HG03139 (cell line): ENCODE data around the gene DCHS1.

Source experiments
- ATAC-seq: cut with Tn5 transposase; IDR thresholded peaks from one replicate; pipeline ENCODE4 v1.9.1; 2021; ENCODE audit not compliant: unreplicated experiment

Gene DCHS1

DNA sequence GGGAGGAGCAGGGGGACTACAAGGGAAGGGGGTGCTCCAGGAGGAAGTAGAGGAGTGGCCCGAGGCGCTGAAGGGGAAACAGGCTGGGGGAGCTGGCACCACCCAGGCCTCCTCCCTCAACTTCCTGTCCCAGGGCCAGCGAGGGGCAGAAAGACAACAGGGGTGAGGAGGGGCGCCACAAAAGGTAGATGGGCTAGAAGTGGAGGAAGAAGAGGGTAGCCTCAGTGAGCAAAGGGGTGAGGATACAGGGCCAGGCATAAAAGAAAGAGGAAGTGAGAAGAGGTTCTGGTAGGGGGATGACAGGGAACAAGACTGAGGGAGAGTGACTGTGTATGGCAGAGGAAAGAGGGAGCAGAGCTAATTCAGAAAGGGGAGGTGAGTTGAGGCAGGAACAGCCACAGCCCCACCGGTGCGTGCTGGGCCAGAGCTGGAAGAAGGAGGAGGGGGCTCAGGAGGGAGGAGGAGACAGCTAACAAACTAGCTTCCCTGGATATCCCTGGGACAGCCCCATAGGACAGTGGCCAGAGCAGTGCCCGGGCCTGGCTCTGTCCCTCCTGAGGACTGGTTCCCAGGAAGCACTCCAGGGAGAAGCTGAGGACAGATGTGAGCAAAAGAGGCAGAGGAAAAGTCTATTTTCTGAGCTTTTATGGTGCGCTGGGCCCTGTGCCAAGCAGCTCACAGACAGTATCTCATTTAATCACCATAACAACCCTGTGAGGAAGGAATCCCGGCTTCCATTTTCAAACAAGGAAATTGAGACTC is 8.5 kb downstream of the DCHS1 start:
- peak; percentile 94 for ATAC-seq

DNA sequence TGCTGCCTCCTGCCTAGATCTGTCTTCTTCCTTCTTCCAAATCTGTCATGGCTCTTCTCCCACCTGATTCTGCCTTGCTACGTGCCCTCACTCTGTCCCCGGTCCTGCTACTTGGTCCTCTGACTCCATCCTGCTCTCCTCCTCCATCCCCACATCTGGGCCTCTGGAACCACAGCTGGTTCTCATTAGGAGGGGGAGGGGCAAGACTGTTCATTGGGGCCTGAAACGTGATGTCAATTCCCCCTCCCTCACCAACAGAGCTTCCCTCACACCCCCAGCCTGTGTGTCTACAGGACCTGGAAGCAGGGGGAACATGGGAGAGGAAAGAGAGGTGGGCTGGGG is 9.1 kb downstream of the DCHS1 start:
- ATAC-seq: no peak

DNA sequence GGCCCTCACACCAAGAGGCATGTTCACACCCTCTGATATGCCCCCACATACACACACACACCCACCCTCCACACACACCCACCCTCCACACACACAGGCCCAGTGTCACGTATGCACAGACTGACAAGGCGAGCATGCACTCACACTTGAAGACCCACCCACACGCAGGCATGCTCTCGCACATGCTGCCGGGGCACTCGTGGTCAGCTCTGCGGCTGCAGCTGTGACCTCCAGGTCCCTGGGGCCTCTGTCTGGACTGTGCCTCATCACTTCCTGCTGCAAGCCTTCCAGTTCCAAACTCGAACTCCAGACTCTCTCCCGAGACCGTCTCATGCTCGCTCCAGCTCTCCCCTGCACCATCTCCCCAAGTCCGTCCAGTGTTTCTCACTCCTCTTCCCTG is 9.5 kb downstream of the DCHS1 start:
- no peak for ATAC-seq

DNA sequence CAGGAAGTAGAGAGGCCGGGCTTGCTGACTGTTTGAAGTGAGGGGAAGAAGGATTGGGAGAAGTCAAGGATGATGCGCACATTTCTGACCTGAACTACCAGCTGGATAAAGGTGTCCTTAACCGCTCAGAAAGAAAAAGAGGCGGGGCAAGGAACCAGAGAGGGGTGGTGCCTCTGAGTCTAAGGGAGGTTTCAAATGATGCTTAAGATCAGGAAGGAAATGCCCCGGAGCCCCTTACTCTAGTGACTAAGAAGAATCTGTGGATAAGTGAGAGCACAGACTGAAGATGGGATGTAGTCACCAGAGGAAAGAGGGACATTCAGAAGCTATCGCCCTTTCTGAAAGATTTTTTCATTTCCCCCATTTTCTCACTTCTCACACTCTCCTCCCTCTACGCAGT is 12.7 kb downstream of the DCHS1 start:
- ATAC-seq: no peak

DNA sequence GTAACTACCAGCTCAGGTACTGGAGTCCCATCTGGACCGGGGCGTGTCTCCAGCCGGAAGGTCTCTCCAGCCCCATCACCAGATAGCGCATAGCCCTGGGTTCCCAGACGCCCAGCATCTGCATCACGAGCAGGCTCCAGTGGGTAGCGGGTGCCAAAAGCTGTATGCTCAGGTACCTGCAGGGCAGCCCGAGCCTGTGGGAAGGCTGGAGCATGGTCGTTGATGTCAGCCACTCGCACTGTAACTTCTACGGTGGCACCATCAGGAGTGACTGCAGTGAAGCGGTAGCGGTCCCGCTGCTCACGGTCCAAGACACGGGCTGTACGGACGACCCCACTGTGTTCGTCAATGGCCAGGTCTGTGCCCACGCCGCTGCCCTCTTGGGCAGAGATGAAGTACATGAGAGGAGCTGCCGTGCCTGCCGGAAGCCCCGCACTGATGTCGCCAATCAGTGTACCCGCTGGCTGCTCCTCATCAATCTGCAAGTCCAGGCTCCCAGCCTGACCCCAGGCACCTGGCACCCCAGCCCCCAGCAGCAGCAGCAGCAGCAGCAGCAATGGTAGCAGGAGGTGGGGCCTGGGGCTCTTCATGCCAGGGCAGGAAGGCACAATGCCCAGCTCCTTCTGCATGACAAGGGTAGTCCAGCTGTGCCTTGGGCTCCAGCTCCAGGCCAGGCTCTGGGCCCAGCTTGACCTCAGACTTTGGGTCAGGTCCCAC is 14.5 kb downstream of the DCHS1 start:
- ATAC-seq: no peak

DNA sequence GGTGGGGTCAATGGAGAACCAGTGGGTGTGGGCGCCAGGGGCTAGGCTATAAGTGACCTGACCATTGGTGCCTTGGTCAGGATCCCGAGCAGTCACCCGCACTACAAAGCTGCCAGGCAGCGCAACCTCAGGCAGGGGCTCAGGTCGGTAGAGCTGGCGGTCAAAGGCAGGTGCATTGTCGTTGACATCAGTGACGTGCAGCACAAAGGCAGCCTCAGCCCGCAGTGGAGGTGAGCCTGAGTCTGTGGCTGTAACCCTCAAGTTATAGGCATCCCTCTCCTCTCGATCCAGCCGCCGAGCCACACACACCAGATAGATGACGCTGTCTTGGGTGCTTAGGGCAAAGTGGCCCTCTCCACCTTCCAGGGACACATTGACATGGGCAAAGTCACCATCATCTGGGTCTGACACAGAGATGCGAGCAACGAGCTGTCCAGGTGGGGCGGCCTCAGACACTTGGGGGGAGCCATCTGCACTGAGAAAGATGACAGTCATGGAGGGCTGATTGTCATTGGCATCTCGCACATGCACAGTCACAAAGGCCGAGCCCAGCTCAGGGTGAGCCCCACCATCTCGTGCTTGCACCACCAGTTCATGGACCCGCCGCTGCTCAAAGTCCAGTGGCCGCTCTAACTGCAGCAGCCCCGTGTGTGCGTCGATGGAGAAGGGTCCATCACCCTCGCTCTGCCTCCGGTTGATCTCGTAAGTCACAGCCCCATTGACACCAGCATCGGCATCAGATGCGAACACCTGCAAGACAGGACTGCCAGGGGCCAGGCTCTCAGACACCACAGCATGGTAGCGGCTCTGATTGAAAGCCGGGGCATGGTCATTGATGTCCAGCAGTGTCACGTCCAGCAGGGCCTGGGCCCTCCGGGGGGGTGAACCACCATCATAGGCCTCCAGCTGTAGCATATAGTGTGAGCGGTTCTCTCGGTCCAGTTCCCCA is 15.3 kb downstream of the DCHS1 start:
- ATAC-seq: no peak

DNA sequence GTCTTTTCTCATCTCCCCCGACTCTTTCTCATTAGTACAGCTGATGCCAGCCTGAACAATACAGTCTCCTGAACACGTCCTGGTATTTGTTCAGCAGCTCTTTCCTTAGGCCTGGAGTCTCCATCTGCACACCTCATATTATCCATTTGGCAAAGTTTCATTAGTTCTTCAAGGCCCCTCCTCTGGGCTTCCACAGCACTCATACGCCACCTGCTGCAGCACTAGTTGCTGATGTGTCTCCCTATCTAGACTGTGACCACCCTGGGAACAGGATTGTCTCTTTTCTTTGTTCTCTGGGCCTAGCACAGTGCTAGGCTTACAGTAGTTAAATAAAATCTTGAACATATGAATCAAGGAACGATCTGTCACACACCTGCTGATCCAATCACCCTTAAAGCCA is 17.2 kb downstream of the DCHS1 start:
- no peak for ATAC-seq

DNA sequence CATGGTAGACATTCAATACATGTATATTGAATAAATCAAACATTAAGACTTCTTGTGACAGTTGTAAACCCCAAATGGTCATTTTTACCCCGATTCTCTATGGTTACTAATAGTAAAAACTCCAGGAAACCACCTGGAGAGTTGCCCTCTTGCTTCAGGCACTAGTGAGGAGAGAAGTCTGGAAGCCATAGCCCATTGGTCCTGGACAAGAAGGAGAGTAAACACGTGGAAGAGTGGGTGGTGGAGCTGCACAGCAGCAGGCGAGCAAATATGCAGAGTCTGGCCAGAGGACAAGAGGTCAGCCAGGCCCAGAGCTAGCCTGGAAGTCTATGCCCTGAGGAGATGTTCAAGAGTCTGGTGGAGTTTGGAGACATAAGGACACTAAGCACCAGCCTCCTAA is 17.7 kb downstream of the DCHS1 start:
- no peak for ATAC-seq

DNA sequence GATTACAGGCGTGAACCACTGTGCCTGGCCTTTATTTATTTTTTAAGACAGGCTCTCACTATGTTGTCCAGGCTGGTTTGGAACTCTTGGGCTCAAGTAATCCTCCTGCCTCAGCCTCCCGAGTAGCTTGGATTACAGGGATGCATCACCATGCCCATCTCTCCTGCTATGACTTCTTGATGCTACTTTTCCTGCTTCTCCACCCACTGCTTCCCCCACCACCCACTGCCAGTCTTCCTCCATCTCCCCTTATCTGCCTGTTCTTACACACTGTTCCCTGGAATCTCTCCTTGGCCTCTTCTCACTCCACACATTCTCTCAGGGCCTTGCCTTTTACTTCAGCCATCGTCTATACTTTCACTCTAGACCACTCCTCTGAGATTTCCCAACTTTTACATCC is 19.1 kb downstream of the DCHS1 start:
- no peak for ATAC-seq

DNA sequence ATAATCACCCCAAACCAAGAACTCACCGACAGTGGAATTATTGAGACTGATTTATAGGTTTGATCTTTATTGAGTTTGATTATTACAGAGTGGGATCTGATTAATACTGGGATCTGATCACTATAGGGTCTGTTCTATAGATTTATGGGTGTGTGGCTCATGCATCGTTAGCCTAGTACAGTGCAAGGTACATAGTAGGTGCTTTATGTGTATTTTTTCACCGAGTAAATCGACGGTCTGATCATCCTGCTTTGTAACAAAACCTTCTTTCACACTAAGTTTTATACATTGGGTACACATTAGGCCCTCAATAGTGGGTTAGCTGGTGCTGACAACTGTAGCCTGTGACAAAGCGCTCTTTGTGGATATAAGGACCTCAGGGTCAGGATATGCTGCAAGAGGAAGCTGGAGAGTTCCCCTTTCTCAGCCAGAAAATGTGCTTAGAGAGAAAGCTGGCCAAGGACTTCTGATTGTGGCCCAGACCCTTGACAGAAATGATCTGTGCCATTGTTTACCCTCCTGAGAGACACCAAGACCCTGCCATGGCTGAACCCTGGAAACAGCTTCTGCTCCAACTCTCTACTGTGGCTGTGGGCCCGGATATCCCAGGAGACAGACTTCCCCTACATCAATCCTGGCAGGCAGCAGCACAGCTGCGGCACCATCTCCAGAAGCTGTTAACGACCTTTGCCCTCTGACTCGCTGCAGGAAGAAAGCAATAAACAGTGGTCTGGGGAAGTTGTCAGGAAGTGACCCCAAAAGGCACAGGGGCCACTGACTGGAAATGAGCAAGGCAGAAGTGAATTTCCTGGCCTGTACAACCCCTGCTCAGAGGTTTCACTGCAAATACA is 20.3 kb downstream of the DCHS1 start:
- no peak for ATAC-seq

DNA sequence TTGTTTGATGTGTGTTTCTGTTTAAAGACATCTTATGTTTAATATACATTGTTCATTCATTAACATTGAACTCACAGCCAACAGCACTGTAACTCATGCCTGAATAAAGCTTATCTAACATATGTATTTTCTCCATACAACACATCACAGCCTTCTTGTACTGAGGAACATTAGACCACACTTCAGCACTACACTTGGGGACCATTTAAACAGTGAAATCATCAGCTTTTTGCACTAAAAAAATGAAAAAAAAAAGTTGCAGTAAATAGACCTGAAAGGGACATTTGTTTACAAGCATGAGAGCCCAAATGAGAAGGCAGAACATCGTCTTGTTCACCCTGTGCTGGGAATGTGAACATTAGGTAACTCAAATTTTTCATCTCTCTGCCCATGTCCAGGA is 21.1 kb downstream of the DCHS1 start:
- no peak for ATAC-seq

DNA sequence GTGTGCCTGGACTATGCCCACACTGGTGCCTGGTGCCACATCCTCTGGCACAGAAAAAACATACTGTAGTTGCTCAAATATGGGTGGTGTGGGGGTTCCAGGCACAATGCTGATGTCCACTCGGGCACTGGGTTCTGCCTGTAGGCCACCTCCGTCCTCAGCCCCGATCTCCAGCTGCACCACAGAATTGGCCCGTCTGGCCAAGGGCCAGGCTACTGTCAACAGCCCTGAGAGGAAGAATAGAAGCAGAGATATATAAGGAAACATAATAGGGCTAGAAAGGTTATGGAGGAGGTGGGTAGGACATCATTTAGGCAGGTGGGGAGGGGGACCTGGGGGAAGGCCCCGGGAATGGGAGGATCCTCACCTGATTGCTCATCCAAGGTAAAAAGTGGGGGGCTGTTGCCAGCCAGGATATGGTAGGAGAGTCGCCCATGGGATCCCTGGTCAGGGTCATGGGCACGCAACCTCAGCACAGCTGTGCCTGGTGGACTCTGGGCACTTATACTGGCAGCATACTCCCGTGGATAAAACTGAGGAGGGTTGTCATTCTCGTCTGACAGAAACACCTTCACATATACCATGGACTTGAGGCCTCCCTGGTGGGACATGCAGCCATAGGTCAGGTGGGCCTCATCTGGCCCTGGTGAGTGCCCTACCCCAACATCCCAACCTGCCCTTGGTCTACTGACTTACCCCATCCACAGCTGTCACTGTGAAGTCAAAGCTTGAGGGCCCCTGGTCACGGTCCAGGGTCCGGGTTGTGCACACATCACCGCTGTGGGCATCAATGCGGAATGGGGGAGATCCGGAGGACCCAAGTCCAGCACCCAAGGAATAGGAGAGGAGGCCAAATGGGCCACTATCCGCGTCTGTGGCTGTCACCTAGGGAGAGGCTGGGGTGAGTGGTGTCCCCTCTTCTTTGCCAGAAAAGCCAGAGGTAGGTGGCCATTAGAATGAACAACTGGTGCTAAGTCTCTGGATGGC is 21.9 kb downstream of the DCHS1 start:
- no peak for ATAC-seq

DNA sequence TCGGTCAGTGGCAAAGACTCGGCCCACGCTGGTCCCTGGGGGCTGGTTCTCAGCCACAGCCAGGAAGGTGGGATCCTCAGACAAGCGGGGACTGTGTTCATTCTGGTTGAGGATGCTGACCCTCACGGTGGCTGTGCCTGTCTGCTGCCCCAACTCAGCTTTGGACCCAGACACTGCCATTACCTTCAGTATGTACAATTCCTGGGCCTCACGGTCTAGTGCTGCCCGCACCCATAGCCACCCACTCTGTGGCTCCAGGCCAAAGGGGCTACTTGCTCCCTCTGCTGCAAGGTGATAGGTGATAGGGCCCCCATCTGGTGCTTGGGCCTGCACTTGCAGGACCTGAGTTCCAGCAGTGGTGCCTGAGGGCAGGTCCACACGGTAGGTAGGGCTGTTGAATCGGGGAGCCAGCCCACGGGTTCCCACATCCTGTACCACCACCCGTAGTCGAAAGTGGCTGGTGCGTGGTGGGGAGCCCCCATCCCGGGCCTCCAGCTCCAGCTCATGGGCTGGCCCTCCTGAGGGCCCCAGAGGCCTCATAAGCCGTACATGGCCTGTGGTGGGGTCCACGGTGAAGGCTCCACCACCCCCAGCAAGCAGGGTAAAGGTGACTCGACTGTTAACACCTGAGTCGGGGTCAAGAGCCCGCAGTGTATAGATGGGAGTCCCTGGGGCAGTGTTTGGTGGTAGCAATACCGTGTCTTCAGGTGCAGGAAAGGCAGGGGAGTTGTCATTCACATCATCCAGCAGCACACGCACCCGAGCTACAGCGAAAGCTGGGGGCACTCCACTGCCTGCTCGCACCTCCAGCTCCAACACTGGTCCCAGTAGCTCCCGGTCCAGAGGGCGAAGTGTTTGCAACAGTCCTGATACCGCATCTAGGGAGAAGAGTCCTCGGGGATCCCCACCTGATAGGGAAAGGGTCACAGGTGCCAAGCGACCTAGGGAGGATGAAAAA is 23.2 kb downstream of the DCHS1 start:
- no peak for ATAC-seq

DNA sequence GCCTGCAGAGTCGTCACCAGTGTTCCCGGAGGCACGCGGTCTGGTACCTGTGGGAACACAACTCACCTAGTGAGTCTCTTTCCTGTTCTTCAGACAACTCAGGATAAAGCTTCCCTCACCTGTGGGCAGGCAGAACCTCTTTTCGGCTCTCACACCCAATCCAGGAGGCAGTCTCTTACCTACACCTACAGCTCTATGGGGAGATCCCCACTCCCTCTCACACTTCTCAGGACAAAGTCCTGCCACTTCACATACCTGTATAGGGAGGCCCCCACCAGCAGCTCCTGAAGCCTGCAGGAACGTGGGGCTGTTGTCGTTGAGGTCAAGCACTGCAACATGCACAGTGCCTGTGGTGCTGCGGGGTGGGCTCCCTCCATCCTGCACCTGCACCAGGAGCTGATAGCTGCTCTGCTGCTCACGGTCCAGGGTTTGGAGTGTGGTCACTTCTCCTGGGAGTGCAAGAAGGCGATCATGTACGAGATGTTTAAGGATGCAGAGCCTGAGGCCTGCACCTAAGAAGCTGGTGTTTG is 24.2 kb downstream of the DCHS1 start:
- no peak for ATAC-seq

DNA sequence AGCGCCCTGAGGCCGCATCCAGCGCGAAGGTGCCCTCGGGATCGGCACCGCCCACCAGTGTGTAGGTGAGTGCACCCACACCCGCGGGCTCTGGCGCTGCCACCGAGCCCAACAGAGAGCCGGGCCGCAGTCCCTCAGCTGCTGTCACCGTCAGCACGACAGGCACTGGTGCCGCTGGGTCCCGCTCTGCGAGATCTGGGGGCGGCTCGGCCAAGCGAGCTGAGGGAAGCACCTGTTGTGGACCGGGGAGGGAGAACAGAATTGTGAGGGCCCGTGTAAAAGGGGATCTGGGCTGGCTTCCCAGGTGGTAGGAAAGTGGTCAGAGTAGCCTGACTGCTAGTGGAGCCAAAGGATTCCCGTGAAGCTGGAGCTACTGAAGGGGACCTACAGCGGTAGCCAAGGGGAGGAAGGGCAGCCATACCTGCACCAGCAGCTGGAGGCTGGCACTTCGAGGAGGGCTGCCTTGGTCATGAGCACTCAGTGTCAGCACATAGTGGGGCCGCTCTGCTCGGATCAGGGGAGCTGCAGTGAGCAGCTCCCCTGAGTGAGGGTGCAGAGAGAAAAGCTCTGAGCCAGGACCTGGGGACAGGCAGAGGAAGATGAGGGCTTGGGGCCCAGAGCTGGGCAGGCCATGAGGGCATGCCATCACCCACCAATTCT is 24.8 kb downstream of the DCHS1 start:
- no peak for ATAC-seq

DNA sequence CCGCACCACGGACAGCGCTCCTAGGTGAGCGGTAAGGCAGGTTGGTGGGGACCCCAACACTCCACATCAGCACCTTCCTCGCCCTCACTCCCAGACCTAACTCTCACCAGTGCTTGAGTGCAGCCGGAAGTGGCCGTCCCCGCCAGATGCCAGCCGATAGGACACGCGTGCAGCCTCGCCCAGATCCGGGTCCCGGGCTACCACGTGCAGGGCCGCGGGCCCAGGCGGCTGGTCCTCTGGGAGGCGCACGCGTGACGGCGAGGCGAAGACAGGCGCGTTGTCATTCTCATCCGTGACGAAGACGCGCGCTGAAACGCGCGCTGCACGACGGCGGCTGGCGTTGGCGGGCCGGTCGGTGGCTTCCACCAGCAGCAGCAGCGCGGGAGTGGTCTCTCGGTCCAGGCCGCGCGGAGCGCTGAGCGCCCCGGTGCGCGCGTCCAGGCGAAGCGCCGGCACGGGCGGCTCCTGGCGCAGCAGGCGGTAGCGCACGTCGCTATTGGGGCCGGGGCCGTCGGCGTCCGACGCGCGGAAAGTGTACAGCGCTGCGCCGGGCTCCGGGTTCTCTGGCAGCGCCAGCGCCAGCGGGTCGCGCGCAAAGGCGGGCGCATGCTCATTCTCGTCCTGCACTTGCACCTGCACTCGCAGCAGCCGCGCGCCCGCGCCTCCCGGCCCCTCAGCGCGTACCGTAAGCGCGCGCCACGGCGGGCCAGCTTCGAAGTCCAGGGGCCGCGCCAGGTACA is 25.5 kb downstream of the DCHS1 start:
- no peak for ATAC-seq

DNA sequence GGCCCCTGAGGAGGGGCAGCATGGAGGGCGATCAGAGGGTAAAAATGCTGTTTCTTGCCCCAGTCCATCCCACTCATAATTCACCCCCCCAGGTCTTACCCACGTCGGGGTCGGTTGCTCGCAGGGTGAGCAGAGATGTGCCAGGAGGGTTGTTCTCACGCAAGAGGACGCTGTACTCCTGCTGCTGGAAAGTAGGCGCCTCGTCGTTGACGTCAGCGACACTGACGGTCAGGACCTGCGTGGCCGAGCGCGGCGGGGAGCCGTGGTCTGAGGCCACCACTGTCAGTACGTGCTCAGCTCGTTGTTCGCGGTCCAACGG is 26.1 kb downstream of the DCHS1 start:
- ATAC-seq: no peak
